NT2/D1 (cell line): Measurements from ENCODE around the gene LRRC18.

ENCODE experiments used
- YY1 ChIP-seq: IDR thresholded peaks from 2 replicates; pipeline ENCODE4 v1.6.1; 2011; ENCODE audit not compliant: insufficient read length, insufficient read depth
- ZNF274 ChIP-seq: IDR thresholded peaks from 2 replicates; pipeline ENCODE4 v1.6.1; 2011; ENCODE audit warnings: mild to moderate bottlenecking, low read depth, low read length

- TF ChIP-seq YY1 (no peak), ZNF274 (no peak)
Observed at GRCh38 chr10:48985621-48986158, 46.0 kb upstream of the LRRC18 start.
